Peyer's patch (tissue), 4 donors: ENCODE results near the gene KLHL5.

Source experiments
- CTCF ChIP-seq, 6 experiments: fragments of 450-650 bp in 4 of 6; fragments of 200-600 bp in 2 of 6; sonication (generic) in 1 of 6; IDR thresholded peaks; one replicate each; pipeline ENCODE4 v1.5.1; 2017 to 2019; ENCODE audit warnings: antibody characterized with exemption in 6 of 6, mild to moderate bottlenecking in 3 of 6, moderate library complexity in 1 of 6
- POLR2A ChIP-seq, 2 donors: fragments of 450-650 bp; IDR thresholded peaks; one replicate each; pipeline ENCODE4 v1.5.1; 2017; ENCODE audit warnings: antibody characterized with exemption in 2 of 2, mild to moderate bottlenecking in 2 of 2, moderate library complexity in 2 of 2

GRCh38 chr4:39039108-39039507, 22.9 kb upstream of the KLHL5 start:
- TF ChIP-seq CTCF (IDR thresholded peaks at IDR 0.05) (no peak), POLR2A (IDR thresholded peaks at IDR 0.05) (no peak)
